ENCODE data around the gene PRM2.

PRM2 gene

DNA sequence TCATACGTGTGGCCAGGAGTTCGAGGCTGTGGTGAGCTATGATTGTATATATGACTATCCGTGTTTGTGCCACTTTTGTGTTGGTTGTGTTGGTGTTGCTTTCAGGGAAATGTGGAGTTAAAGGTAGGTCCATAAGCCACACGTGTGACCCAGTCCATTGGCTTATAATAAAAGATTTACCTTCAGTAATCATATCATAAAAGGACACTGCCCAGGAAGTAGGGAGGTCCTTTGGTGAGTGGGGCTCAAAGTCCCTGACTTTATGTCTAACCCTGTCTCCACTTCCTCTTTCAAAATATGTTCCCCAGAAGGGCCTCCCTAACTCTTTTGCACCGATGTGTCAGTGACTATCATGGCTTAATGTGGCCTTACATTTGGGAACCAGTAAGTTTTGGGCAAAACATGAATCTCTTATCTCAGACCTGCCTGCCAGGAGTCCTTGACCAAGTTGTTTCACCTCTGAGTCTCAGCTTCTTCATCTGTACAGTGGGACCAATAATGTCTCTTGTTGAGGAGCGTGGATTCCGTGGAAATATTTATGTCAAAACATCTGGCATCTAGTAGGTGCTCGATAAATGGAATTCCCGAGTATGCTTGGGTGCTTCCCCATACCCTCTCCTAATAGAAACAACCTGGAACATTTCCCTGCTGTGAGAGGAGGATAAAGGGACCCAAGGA, 12.0 kb downstream of the PRM2 start:
- in situ Hi-C loops (cut with HindIII; ENCODE audit: low sequenced_read_pairs), result no loop called here

DNA sequence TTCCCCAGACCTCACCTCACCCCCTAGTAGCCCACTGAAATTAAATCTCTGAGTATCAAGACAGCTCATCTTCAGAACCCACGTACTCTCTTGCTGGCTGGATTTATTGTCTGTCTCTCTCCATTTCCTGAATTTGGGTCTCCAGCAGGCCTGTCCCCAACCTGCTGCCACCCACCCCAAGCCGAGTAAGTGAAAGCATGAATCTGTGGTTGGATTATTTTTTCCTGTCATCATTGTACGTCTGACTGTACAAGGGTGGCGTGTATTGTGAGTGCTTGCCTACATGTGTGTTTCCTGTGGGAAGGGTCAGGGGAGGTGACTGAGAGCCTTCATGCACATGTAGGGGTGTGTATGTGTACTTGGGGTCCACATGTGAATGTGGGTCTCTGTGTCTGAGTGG, 12.5 kb downstream of the PRM2 start:
- in situ Hi-C loops (cut with HindIII; ENCODE audit: low sequenced_read_pairs), result no loop called here

- in situ Hi-C loops (cut with HindIII; ENCODE audit: low sequenced_read_pairs), result no loop called here
Measured at GRCh38 chr16:11262915-11263314, 13.4 kb downstream of the PRM2 start.

- in situ Hi-C loops (cut with HindIII; ENCODE audit: low sequenced_read_pairs), result no loop called here
Measured at GRCh38 chr16:11260596-11260966, 15.7 kb downstream of the PRM2 start.

- in situ Hi-C loops (cut with HindIII; ENCODE audit: low sequenced_read_pairs), result no loop called here
Measured at GRCh38 chr16:11259655-11260595, 16.4 kb downstream of the PRM2 start.

DNA sequence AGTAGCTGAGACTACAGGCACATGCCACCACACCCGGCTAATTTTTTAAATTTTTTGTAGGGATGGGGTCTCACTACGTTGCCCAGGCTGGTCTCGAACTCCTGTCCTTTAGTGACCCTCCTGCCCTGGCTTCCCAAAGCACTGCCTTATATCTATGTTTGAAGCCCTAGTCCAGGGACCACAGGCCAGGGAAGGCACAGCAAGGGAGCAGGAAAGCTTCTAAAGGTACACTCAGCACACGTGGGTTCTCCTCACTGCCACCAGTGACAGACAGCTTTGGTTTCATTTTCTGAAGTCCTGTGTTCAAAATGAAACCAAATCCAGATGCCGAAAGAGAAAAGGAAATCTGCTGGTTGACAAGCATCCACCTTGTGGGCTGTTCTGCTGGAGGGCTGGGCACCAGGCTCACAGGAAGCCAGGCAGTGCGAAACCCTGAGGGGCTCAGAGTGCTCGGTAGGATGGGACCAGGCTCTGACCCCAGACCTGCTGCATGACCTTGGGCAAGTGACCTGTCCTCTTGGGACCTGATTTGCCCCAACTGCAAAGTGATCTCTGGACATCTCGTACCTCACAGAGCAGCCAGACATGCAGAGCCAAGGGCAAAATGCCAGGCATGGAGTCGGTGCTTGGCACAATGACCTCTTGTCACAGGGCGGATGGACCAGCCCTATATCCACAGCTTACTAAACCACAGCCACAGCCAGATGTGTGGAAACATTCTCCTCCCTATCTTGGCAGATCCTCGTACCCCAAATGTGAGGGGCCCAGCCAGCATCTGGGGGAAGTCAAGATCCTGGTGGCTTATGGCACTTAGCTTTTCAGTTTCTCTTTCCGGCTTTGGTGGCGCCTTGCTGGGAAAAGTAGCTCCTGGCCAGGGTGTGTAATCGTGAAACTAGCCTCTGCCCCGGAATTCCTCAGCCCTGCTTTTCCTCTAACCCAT, 17.5 kb downstream of the PRM2 start:
- in situ Hi-C loops (cut with HindIII; ENCODE audit: low sequenced_read_pairs), result no loop called here

- in situ Hi-C loops (cut with HindIII; ENCODE audit: low sequenced_read_pairs), result no loop called here
Measured at GRCh38 chr16:11257131-11257938, 18.9 kb downstream of the PRM2 start.

- in situ Hi-C loops (cut with HindIII; ENCODE audit: low sequenced_read_pairs), result no loop called here
Measured at GRCh38 chr16:11256661-11257130, 19.6 kb downstream of the PRM2 start.

DNA sequence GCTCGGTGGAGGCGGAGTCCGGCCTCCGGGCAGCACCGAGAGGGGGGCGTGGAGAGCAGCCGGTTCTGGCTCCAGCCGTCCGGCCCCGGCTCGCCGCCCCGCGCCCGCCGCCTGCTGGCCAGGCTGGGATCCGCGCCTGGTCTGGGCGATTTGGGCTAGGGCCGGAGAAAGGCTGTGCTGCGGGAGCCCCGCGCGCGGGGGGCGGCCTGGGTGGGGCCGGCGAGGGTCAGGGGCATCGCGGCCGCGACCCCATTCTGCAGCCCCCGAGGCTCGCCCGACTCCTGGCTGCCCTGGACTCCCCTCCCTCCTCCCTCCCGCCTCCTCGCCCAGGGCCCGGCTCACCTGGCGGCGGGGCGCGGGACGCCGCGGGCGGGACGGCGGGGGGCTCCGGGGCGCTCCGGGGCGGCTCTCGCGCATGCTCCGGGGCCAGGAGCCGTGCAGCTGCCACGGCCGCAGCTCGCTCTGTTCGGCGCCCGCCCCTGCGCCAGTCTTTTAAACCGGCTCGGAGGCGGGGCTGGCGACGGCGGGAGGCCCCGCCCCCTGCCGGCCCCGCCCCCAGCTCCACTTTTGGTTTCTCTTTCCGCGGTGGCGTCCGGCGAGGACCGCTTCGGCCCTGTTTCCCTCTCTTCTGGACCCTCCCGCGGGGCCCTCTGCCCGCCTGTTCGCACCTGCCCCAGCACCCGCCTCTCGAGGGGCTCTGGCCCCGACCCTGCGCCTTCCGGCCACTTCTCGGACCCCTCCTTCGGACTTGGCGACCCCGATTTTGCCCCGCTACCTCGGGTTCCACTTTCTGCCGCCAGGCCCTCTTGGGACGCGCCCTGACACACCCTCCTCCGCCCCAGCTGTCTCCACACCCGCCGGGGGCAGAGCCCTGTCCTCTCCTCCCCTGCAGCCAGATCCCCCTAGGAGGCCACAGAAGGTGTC, 20.3 kb downstream of the PRM2 start, which contains the start of gene SOCS1:
TSS of gene SOCS1 (minus strand) at position 468 of the 924 bp plus-strand sequence. CDS start 726 bp downstream, outside the sequence.
- in situ Hi-C loops (cut with HindIII; ENCODE audit: low sequenced_read_pairs), result no loop called here

DNA sequence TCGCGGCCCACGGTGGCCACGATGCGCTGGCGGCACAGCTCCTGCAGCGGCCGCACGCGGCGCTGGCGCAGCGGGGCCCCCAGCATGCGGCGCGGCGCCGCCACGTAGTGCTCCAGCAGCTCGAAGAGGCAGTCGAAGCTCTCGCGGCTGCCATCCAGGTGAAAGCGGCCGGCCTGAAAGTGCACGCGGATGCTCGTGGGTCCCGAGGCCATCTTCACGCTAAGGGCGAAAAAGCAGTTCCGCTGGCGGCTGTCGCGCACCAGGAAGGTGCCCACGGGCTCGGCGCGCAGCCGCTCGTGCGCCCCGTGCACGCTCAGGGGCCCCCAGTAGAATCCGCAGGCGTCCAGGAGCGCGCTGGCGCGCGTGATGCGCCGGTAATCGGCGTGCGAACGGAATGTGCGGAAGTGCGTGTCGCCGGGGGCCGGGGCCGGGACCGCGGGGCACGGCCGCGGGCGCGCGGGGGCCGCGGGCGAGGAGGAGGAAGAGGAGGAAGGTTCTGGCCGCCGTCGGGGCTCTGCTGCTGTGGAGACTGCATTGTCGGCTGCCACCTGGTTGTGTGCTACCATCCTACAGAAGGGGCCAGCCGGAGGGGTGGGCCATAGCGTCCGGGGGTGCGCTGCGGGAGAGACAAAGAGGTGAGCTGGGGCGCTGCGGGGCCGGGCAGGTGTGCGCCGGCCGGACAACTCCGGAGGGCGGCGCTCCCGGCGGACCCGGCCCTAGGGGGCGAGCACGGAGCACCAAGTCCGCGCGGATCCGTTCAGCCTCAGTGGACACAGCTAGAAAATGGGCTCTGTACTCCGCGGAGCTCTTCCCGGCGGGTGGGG, 21.2 kb downstream of the PRM2 start:
- in situ Hi-C loops (cut with HindIII; ENCODE audit: low sequenced_read_pairs), result no loop called here

DNA sequence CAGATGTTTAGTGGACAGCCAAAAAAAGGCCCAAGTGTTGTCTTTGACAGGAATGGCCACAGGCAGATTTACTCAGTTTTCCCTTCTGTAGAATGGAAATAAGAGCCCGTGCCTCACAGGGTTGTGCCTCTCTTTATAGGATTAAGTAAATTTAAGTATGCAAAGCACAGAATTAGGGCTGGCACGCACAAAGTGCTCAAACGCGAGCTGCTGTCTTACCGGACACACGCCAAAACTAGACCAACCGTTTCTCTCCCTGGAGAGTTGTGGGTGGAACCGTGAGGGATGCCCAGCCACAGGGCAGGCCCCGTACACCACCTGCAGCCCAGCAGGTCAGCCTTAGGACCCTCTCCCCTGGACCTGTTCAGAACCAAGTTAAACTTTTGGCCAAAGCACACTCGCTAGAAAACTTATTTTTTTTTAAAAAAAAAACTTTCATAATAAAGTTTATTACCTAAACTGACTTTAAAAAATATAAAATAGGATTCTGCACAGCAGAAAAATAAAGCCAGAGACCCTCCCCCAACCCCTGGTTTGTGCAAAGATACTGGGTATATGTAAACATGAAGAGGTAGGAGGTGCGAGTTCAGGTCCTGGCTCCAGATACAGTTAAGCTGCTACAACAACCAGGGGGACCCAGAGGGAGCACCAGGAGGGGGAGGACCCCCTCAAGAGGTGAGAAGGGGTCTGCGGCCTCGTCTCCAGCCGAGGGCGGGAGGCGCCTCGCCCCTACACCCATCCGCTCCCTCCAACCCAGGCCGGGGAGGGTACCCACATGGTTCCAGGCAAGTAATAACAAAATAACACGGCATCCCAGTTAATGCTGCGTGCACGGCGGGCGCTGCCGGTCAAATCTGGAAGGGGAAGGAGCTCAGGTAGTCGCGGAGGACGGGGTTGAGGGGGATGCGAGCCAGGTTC, 22.0 kb downstream of the PRM2 start:
- in situ Hi-C loops (cut with HindIII; ENCODE audit: low sequenced_read_pairs), result no loop called here

DNA sequence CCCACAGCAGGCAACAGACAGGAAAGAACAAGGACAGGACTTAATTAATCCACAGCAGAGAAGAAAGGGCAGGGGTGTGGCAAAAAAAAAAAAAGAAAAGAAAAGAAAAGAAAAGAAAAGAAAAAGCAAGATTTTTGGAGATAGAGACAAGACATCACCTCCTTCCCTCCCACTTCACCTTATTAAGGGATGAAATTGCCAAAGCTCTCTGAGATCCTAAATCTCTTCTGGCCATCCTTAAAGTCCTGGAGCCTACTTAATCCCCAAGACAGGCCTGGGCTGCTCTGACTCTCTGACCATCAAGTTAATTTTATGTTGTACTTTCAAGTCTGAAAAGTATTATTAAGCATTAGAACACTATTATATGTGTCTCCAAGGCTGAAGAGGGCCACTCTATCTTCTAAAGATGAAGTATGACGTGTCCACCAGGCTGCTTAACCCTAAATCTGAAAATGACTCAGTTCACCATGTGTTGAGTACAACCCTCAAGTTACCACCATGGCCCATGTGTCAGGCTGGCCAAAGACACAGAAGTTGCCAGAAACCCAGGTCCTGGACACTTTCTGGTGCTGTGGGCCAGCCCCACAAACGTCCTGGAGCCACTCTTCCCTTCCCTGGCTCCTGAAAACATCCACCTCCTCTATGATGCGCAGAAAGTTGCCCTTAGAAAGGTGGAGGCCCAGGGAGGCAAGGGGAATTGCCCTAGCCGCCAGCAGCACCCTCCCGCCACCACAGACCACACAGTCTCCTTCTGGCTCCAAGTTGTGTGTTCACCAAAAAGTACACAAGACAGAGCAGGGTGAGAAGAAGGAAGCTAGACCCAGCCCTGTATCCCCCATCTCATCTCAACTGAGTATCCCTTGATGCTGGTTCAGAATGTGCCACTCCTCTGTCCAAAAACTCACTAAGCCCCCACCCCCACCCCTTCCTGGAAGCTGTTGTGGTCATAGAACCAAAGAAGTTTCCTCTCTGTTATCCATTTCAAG, 23.0 kb downstream of the PRM2 start:
- in situ Hi-C loops (cut with HindIII; ENCODE audit: low sequenced_read_pairs), result no loop called here

GRCh38 chr16:11252482-11252931, 23.8 kb downstream of the PRM2 start:
- in situ Hi-C loops (cut with HindIII; ENCODE audit: low sequenced_read_pairs), result no loop called here

DNA sequence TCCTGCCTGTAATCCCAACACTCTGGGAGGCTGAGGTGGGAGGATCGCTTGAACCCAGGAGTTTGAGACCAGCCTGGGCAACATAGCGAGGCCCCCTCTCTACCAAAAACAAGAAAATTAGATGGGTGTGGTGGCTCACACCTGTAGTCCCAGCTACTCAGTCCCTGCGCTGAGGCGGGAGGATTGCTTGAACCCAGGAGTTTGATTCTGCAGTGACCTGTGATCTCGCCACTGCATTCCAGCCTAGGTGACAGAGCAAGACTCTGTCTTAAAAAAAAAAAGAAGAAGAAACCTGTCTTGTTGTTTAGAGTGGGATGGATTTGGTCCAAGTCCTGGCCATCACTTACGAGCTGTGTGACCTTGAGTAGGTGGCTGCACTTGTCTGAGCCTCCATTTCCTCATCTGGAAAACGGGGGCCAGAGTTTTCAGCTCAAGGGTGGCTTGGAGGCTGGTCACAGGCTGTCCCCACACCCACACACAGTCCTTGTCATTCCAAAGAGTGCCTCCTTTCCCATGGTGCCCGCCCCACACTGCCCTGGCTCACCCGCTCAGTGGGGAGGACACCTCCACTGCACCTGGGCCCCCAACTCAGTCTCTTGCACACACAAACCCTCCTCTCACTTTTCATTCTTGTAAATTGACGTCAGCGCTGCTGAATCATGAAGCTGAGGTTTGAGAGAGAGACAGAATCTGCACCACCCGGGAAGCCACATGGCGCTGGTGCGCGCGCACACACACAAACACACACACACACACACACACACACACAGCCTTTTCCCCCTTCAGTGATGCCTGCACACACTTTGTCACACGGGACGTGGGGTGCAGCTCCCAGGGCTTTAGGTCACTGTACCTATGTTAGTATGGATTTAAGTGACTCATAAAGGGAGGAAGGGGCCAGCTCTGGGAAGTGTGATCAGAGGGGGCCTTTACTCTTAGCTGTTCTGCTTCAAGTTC, 24.5 kb downstream of the PRM2 start:
- in situ Hi-C loops (cut with HindIII; ENCODE audit: low sequenced_read_pairs), result no loop called here

All from DLD1 (cell line).